Skeletal muscle tissue (tissue), 4 donors: ENCODE results near the gene RPL3. TPM values are rescaled to one million over a fixed set of nuclear protein-coding genes. Genes with fewer than 3 reads are reported as not detected.

Experiments
- H3K27ac ChIP-seq: one replicate; pipeline ENCODE4 v1.7.0; 2013; ENCODE audit warnings: mild to moderate bottlenecking, low read depth, low read length, inconsistent platforms
- H3K27me3 ChIP-seq, 3 donors: one replicate each; pipeline ENCODE4 v1.7.0; 2013; ENCODE audit warnings: low read length in 3 of 3; ENCODE audit not compliant: control insufficient read depth in 3 of 3, insufficient read depth in 3 of 3
- H3K36me3 ChIP-seq, 3 donors: one replicate each; pipeline ENCODE4 v1.7.0; 2013; ENCODE audit warnings: low read length in 3 of 3; ENCODE audit not compliant: control insufficient read depth in 3 of 3, insufficient read depth in 3 of 3
- H3K4me1 ChIP-seq, 3 donors: one replicate each; pipeline ENCODE4 v1.7.0; 2013; ENCODE audit warnings: low read length in 3 of 3, mild to moderate bottlenecking in 3 of 3; ENCODE audit not compliant: control insufficient read depth in 3 of 3, insufficient read depth in 3 of 3
- H3K4me3 ChIP-seq, 3 donors: one replicate each; pipeline ENCODE4 v1.7.0; 2013; ENCODE audit warnings: low read length in 3 of 3
- H3K9ac ChIP-seq, 3 donors: one replicate each; pipeline ENCODE4 v1.7.0; 2013; ENCODE audit warnings: low read length in 3 of 3, mild to moderate bottlenecking in 3 of 3, moderate library complexity in 2 of 3, low read depth in 1 of 3
- H3K9me3 ChIP-seq, 3 donors: one replicate each; pipeline ENCODE4 v1.7.0; 2013; ENCODE audit warnings: low read length in 3 of 3; ENCODE audit not compliant: control insufficient read depth in 3 of 3
- total RNA-seq: library from RNA; depleted of rRNA; stranded (reverse); fragments of >200 nt; gene quantifications from one replicate; pipeline ENCODE4 v1.2.3, GENCODE V29; 2014
- donor health status: Osteomylitis.

Gene RPL3
- total RNA-seq: 2,602 TPM

GRCh38 chr22:39319284-39320022 is at the start of gene RPL3:
TSS of gene RPL3 (minus strand) at chr22:39319623. CDS start at chr22:39319597, 26 bp downstream.
- Histone ChIP-seq H3K36me3 (peaks cover 30 to 37% (median 35%) of the 10 kb centered on the region in 3 donors), H3K9ac (peak within 1 kb of the TSS; percentile 95 to 99 (median 97)), H3K27me3 (no peaks in the 10 kb centered on the region), H3K4me3 (peak within 1 kb of the TSS; percentile 82 to 98 (median 98)), H3K27ac (peak within 1 kb of the TSS; percentile 93), H3K9me3 (no peaks in the 10 kb centered on the region), H3K4me1 (peaks cover 42 to 46% (median 46%) of the 10 kb centered on the region in 3 donors)

GRCh38 chr22:39369186-39369585 is 49.8 kb upstream of the RPL3 start:
- H3K4me1 ChIP-seq: peaks cover 6 to 13% (median 6%) of the 10 kb centered on the region in 3 donors
- peaks cover 0 to 3% (median 0%) of the 10 kb centered on the region in 3 donors for H3K9me3 ChIP-seq
- H3K27me3 ChIP-seq: no peaks in the 10 kb centered on the region
- no peak overlapping the region for H3K4me3 ChIP-seq
- peaks cover 0 to 3% (median 0%) of the 10 kb centered on the region in 3 donors for H3K36me3 ChIP-seq
- no peak overlapping the region for H3K9ac ChIP-seq
- H3K27ac ChIP-seq: no peak overlapping the region

GRCh38 chr22:39368461-39368911 is 49.1 kb upstream of the RPL3 start:
- Histone ChIP-seq H3K27ac (no peak overlapping the region), H3K4me3 (no peak overlapping the region), H3K36me3 (peaks cover 0 to 3% (median 0%) of the 10 kb centered on the region in 3 donors), H3K9ac (no peak overlapping the region), H3K9me3 (peaks cover 0 to 3% (median 0%) of the 10 kb centered on the region in 3 donors), H3K27me3 (no peaks in the 10 kb centered on the region), H3K4me1 (peaks cover 9 to 20% (median 13%) of the 10 kb centered on the region in 3 donors)

DNA sequence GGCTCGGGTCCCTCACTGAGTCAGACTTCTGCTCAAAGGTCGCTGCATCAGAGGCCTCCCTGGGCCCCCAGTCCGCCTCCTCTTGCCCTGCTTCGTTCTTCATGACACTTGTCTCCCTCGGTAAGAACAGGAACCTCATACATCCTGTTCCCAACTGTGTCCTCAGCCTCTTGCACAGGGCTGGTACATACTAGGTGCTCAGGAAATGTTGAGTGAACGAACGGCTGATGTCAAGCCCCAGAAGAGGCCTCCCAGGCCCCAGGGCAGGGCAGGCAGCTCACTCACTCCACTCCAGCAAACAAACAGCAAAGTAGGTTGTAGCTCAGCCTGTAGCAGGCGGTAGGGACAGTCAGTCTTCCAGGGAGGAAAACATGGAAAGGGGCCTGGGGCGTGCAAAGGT is 47.6 kb upstream of the RPL3 start:
- Histone ChIP-seq H3K9me3 (peaks cover 0 to 3% (median 0%) of the 10 kb centered on the region in 3 donors), H3K27ac (no peak overlapping the region), H3K4me3 (no peak overlapping the region), H3K4me1 (peaks cover 9 to 22% (median 15%) of the 10 kb centered on the region in 3 donors), H3K27me3 (no peaks in the 10 kb centered on the region), H3K36me3 (peaks cover 0 to 3% (median 0%) of the 10 kb centered on the region in 3 donors), H3K9ac (no peak overlapping the region)

GRCh38 chr22:39365492-39365780 is 46.0 kb upstream of the RPL3 start:
- H3K9ac ChIP-seq: no peak overlapping the region
- peaks cover 9 to 22% (median 15%) of the 10 kb centered on the region in 3 donors for H3K4me1 ChIP-seq

GRCh38 chr22:39364714-39365491 is 45.5 kb upstream of the RPL3 start:
- Histone ChIP-seq H3K27me3 (no peaks in the 10 kb centered on the region), H3K4me1 (peaks cover 9 to 22% (median 15%) of the 10 kb centered on the region in 3 donors), H3K4me3 (no peak overlapping the region), H3K9me3 (no peaks in the 10 kb centered on the region), H3K27ac (no peak overlapping the region), H3K36me3 (no peaks in the 10 kb centered on the region), H3K9ac (peak overlapping the region; percentile 38 to 59 (median 40))

More at GRCh38 chr22:39365492-39365780, 46.0 kb upstream of the RPL3 start:
- no peak overlapping the region for H3K27ac ChIP-seq
- no peaks in the 10 kb centered on the region for H3K36me3 ChIP-seq
- H3K9me3 ChIP-seq: no peaks in the 10 kb centered on the region
- no peaks in the 10 kb centered on the region for H3K27me3 ChIP-seq
- no peak overlapping the region for H3K4me3 ChIP-seq

GRCh38 chr22:39363751-39364515 is 44.5 kb upstream of the RPL3 start:
- Histone ChIP-seq H3K9ac (peak overlapping the region; percentile 33 to 43 (median 38)), H3K9me3 (no peaks in the 10 kb centered on the region), H3K4me3 (no peak overlapping the region), H3K27me3 (no peaks in the 10 kb centered on the region), H3K36me3 (peaks cover 0 to 2% (median under 1%) of the 10 kb centered on the region in 3 donors), H3K4me1 (peaks cover 9 to 22% (median 15%) of the 10 kb centered on the region in 3 donors), H3K27ac (no peak overlapping the region)

DNA sequence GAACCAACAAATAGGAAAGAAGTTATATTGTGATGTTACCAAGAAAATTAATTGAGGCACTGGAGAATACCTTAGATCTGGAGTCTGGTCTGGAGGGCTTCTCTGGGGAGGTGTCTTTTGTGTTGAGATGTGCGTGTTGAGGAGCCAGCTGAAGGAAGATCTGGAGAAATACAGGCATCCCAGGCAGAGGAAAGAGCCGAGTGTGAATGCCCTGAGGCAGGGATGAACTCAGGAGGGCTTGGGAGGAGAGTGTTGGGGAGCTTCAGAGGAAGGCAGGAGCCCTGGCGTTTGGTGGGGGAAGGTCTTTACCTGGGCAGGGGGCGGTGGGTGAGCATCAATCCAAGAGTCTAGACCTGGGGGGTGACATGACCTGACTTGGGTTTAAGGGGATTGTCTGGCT is 43.5 kb upstream of the RPL3 start:
- H3K27ac ChIP-seq: no peak overlapping the region
- peaks cover 9 to 22% (median 15%) of the 10 kb centered on the region in 3 donors for H3K4me1 ChIP-seq
- H3K9ac ChIP-seq: peak overlapping the region in 1 of 3 donors; percentile 33
- H3K27me3 ChIP-seq: no peaks in the 10 kb centered on the region
- H3K36me3 ChIP-seq: peaks cover 0 to 5% (median 4%) of the 10 kb centered on the region in 3 donors
- H3K9me3 ChIP-seq: no peaks in the 10 kb centered on the region
- H3K4me3 ChIP-seq: no peak overlapping the region

DNA sequence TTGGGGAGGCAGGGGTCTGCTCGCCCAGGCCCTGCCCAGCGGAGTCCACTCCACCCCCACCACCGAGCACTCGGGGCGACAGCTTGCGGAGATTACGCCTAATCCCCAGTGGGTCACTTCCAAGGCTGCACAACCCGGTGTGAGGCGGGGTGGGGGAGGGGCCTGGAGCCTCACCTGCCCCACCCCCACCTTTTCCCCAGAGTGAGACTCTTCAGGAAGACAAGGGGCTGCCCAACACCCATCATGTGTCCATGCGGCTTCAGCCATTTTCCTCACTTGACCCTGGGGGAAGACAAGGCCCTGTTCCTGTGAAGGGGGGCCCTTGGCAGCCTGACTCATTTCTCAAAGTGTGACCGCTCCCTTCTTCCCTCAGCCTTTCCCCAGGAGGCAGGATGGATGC is 42.8 kb upstream of the RPL3 start:
- Histone ChIP-seq H3K27me3 (no peaks in the 10 kb centered on the region), H3K9me3 (no peaks in the 10 kb centered on the region), H3K4me1 (peaks cover 9 to 22% (median 15%) of the 10 kb centered on the region in 3 donors), H3K27ac (no peak overlapping the region), H3K36me3 (peaks cover 0 to 5% (median 4%) of the 10 kb centered on the region in 3 donors), H3K9ac (no peak overlapping the region), H3K4me3 (no peak overlapping the region)
